Measurements from ENCODE around the gene PSMC3. TPM values are rescaled to one million over a fixed set of nuclear protein-coding genes. Genes with fewer than 3 reads are reported as not detected.

Gene PSMC3
- total RNA-seq, 1 experiment from 2014 or later, result 162 TPM

DNA sequence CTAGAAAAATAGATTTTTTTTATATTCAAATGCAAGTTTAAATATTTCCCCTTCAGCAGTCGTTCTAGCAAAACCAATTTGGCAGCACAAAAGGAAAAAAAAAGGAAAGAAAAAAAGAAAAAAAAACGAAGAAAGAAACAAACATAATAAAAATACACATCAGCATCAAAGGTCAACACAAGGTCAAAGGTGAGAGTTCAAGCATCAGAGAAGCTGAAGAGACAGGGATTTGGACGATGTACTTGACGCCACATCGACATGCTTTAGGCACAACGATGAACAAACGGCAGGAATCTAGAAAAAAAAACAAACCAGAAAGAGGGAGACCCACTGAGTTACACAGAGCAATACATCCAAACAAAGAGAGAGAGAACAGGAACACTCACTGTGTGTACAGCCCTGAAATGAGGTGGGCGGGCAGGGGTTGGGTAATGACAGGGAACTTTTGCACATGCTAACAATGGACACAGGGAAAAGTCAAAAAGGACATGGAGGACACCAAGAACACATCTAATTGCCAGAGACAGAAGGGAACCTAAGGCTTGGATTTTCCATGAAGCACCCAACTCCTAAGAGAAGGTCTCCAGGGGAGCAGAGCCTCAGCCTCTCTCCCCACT lies 42.5 kb upstream of the PSMC3 start:
- Mint-ChIP-seq H3K27ac (ENCODE audit: low read depth, unreplicated experiment) (no peak overlapping the region), H3K36me3 (ENCODE audit: insufficient read depth, unreplicated experiment) (peaks cover 88% of the 10 kb centered on the region), H3K4me3 (ENCODE audit: unreplicated experiment) (no peak overlapping the region), H3K27me3 (ENCODE audit: insufficient read depth, unreplicated experiment) (no peaks in the 10 kb centered on the region), H3K9me3 (ENCODE audit: unreplicated experiment) (no peaks in the 10 kb centered on the region), H3K4me1 (ENCODE audit: insufficient read depth, unreplicated experiment) (peaks cover 7% of the 10 kb centered on the region)
- no peak for DNase-seq (ENCODE audit: unreplicated experiment)
- intact Hi-C loops (cut with micrococcal nuclease), result loop anchor here (5.0 kb wide), 1 partner anchor 84 kb away; the partner anchor contains the start of gene CELF1
- POLR2A ChIA-PET, result no interaction called here
- CTCF ChIA-PET, result interaction anchor here (0.7 to 1.6 kb wide), 2 partner anchors 14 to 83 kb away, joined by 3 to 5 read pairs; no protein-coding TSS in a partner anchor
- no TSS peak for BruUV-seq (replicated peaks)
- TF ChIP-seq, protein P1, sequence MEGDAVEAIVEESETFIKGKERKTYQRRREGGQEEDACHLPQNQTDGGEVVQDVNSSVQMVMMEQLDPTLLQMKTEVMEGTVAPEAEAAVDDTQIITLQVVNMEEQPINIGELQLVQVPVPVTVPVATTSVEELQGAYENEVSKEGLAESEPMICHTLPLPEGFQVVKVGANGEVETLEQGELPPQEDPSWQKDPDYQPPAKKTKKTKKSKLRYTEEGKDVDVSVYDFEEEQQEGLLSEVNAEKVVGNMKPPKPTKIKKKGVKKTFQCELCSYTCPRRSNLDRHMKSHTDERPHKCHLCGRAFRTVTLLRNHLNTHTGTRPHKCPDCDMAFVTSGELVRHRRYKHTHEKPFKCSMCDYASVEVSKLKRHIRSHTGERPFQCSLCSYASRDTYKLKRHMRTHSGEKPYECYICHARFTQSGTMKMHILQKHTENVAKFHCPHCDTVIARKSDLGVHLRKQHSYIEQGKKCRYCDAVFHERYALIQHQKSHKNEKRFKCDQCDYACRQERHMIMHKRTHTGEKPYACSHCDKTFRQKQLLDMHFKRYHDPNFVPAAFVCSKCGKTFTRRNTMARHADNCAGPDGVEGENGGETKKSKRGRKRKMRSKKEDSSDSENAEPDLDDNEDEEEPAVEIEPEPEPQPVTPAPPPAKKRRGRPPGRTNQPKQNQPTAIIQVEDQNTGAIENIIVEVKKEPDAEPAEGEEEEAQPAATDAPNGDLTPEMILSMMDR (IDR thresholded peaks at IDR 0.05; ENCODE audit: unreplicated experiment), result no peak

DNA sequence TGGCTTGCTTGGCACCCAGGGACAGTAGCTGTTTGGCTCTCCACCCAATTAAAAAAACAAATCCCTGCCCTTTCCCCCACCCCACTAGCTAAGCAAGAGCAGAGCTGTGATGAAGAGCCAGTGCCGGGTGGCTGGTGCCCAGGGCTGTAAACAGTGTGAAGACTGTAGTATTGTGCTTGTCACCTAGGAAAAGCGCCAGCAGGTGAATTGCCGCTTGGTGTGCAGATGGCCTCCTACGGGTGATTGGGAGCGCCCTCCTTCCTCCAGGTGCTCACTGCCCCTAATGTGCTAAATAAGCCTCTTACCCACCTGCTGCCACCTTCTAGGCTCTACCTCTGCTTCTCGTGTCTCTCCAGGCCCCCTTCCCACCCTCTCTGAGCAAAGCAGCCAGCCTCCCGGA lies 41.1 kb upstream of the PSMC3 start:
- Mint-ChIP-seq H3K27ac (ENCODE audit: low read depth, unreplicated experiment) (peak overlapping the region; percentile 77), H3K9me3 (ENCODE audit: unreplicated experiment) (no peaks in the 10 kb centered on the region), H3K4me3 (ENCODE audit: unreplicated experiment) (no peak overlapping the region), H3K27me3 (ENCODE audit: insufficient read depth, unreplicated experiment) (no peaks in the 10 kb centered on the region), H3K4me1 (ENCODE audit: insufficient read depth, unreplicated experiment) (peaks cover 7% of the 10 kb centered on the region), H3K36me3 (ENCODE audit: insufficient read depth, unreplicated experiment) (peaks cover 78% of the 10 kb centered on the region)
- TF ChIP-seq, protein P1 (IDR thresholded peaks at IDR 0.05; ENCODE audit: unreplicated experiment), result no peak
- ChIA-PET CTCF (interaction anchor here (0.5 kb wide), 1 partner anchor 17 kb away, joined by 3 read pairs; no protein-coding TSS in a partner anchor), POLR2A (interaction anchor here (1.1 to 1.8 kb wide), 3 partner anchors 58 to 85 kb away, joined by 3 to 5 read pairs (median 5); no protein-coding TSS in a partner anchor)
- intact Hi-C loops (cut with micrococcal nuclease), result loop anchor here (5.0 kb wide), 1 partner anchor 85 kb away; the partner anchor contains the start of gene CELF1
- BruUV-seq (replicated peaks), result no TSS peak
- no peak for DNase-seq (ENCODE audit: unreplicated experiment)

DNA sequence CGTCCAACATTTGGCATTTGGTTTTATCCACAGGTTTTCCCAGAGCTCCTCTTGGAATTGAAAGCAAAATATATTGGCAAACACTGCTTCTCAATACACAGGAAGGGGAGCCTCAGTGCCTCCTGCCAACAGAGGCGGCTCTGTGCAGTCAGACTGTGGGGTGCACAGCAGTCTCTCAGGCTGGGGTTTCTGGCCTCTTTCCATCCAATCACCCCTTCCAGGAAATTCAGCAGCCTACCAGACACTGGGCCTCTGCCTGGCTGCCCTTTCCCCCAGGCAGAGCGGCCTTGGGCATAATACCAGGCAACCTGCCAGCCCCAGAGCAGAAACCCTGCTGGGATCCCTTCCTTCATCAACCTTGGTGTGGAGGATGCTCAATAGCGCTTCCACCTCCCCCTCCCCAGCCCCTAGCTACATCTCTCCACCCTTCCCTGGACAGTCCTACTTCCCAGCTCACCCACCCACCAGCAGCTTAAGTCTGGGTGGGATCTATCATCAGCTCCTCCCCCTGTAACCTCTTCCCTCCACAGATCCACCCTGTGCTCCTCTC lies 40.5 kb upstream of the PSMC3 start:
- H3K27me3 Mint-ChIP-seq (ENCODE audit: insufficient read depth, unreplicated experiment), result no peaks in the 10 kb centered on the region
- TF ChIP-seq, protein P1 (IDR thresholded peaks at IDR 0.05; ENCODE audit: unreplicated experiment), result no peak
- intact Hi-C loops (cut with micrococcal nuclease), result loop anchor here (5.0 kb wide), 1 partner anchor 86 kb away; the partner anchor contains the start of gene CELF1
- peaks cover 76% of the 10 kb centered on the region for H3K36me3 Mint-ChIP-seq (ENCODE audit: insufficient read depth, unreplicated experiment)
- peak overlapping the region; percentile 77 for H3K27ac Mint-ChIP-seq (ENCODE audit: low read depth, unreplicated experiment)
- H3K9me3 Mint-ChIP-seq (ENCODE audit: unreplicated experiment), result no peaks in the 10 kb centered on the region
- ChIA-PET POLR2A (interaction anchor here (1.1 to 1.8 kb wide), 3 partner anchors 58 to 85 kb away, joined by 3 to 5 read pairs (median 5); no protein-coding TSS in a partner anchor), CTCF (interaction anchor here (0.5 to 0.8 kb wide), 2 partner anchors 17 to 72 kb away, joined by 3 to 4 read pairs; no protein-coding TSS in a partner anchor)
- H3K4me1 Mint-ChIP-seq (ENCODE audit: insufficient read depth, unreplicated experiment), result peaks cover 7% of the 10 kb centered on the region
- no peak for DNase-seq (ENCODE audit: unreplicated experiment)
- no peak overlapping the region for H3K4me3 Mint-ChIP-seq (ENCODE audit: unreplicated experiment)
- no TSS peak for BruUV-seq (replicated peaks)

- H3K4me1 Mint-ChIP-seq (ENCODE audit: insufficient read depth, unreplicated experiment), result peaks cover 7% of the 10 kb centered on the region
- TF ChIP-seq, protein P1 (IDR thresholded peaks at IDR 0.05; ENCODE audit: unreplicated experiment), result no peak
- no peak overlapping the region for H3K4me3 Mint-ChIP-seq (ENCODE audit: unreplicated experiment)
- intact Hi-C loops (cut with micrococcal nuclease), result loop anchor here (5.0 kb wide), 1 partner anchor 86 kb away; the partner anchor contains the start of gene CELF1
- no peaks in the 10 kb centered on the region for H3K9me3 Mint-ChIP-seq (ENCODE audit: unreplicated experiment)
- BruUV-seq (replicated peaks), result no TSS peak
- H3K27ac Mint-ChIP-seq (ENCODE audit: low read depth, unreplicated experiment), result no peak overlapping the region
- ChIA-PET POLR2A (interaction anchor here (1.8 kb wide), 2 partner anchors 73 to 86 kb away, joined by 5 read pairs; no protein-coding TSS in a partner anchor), CTCF (interaction anchor here (0.8 kb wide), 1 partner anchor 73 kb away, joined by 4 read pairs; no protein-coding TSS in a partner anchor)
- H3K27me3 Mint-ChIP-seq (ENCODE audit: insufficient read depth, unreplicated experiment), result no peaks in the 10 kb centered on the region
- no peak for DNase-seq (ENCODE audit: unreplicated experiment)
- H3K36me3 Mint-ChIP-seq (ENCODE audit: insufficient read depth, unreplicated experiment), result peaks cover 76% of the 10 kb centered on the region
Observed at GRCh38 chr11:47466201-47466600, 40.0 kb upstream of the PSMC3 start.

Measured in MCF 10A (cell line).